ENCODE results near the gene CDH13.

GRCh38 chr16:83037884-83038283, 411.1 kb downstream of the CDH13 start:
- TF ChIP-seq CTCF (IDR thresholded peaks at IDR 0.05) (no peak), POLR2A (IDR thresholded peaks at IDR 0.05) (no peak)

All from thyroid gland (tissue), 4 donors.